ENCODE results near the gene PLEKHG3.
A peak's percentile ranks its signal among the peaks of the same experiment; 100 is the strongest.

Gene PLEKHG3

DNA sequence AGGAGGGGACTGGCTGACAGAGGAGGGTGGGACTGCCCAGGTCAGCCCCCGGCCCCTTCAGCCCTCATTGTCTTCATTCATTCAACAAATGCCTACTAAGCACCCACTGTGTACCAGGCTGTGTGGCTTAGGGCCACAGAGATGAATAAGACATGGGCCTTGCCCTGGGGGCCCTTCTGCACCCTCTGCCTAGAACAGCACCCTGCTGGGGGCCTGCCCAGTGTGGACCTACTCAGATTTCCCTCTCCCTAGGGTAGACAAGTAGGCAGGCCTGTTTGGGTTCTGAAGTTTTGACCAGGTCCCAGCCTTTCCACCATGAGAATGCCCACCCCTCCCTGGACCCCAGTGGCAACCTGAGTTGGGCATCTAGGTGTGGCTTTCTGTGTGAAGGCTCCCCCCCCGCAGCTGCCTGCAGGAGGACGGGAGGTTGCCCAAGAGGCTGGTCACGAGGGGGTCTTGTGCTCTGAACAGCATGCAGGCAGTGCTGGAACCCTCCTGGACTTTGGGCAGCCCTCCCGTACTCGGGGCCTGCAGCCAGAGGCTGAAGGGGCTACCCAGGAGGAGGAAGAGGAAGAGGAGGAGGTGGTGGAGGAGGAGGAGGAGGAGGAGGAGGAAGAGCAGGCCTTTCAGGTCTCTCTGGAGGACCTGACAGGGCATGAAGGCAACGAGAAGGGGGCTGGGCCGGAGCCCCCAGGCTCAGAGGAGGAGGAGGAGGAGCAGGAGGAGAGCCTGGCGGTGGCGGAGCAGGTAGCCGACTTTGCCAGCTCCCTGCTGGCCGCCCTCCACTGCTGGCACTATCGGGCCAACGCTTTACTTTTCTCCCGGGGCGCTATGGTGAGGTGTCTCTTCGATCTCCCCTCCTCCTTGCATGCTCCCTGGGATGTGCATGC lies 33.4 kb downstream of the PLEKHG3 start:
- H3K27ac ChIP-seq = peak overlapping the region; percentile 13
- DNase-seq (ENCODE audit: low read depth, low spot score) = no peak

DNA sequence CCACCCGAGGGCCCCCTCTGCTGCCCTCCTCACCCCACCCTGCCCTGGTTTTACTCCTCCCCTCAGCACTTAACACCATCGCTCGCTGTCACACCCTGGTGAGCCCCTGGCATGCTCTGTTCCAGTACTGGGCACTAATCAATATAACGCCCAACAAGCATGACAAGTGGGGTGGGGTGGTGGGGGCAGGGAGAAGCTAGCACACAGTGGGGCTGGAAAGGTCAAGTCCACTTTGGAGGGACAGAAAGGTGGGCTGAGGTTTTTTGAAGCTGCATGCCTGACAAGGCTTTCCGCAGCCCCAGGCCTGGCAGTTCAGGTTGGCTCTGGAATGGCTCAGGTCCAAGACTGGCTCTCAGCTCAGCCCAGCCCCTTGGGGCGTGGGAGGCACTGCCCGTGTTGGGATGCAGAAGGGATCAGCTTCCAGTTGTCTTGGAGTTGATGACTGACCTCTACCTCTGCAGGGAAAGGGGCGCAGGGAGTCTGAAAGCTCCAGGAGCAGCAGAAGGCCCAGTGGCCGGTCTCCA lies 34.1 kb downstream of the PLEKHG3 start:
- H3K27ac ChIP-seq = no peak overlapping the region
- no peak for DNase-seq (ENCODE audit: low read depth, low spot score)

DNA sequence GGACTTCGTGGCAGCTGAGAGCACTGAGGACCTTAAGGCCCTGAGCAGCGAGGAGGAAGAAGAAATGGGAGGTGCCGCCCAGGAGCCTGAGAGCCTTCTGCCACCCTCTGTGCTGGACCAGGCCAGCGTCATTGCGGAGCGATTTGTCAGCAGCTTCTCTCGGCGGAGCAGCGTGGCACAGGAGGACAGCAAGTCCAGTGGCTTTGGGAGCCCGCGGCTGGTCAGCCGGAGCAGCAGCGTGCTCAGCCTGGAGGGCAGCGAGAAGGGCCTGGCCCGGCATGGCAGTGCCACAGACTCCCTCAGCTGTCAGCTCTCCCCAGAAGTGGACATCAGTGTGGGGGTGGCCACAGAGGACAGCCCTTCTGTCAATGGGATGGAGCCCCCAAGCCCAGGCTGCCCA lies 37.0 kb downstream of the PLEKHG3 start:
- DNase-seq (ENCODE audit: low read depth, low spot score) = no peak
- H3K27ac ChIP-seq = no peak overlapping the region

DNA sequence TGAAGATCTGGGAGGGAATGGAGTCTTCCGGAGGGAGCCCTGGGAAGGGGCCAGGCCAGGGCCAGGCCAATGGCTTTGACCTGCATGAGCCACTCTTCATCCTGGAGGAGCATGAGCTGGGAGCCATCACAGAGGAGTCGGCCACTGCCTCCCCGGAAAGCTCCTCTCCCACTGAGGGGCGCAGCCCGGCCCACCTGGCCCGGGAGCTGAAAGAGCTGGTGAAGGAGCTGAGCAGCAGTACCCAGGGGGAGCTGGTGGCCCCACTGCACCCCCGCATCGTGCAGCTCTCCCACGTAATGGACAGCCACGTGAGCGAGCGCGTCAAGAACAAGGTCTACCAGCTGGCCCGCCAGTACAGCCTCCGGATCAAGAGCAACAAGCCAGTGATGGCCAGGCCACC lies 37.7 kb downstream of the PLEKHG3 start:
- DNase-seq (ENCODE audit: low read depth, low spot score) = no peak
- no peak overlapping the region for H3K27ac ChIP-seq

DNA sequence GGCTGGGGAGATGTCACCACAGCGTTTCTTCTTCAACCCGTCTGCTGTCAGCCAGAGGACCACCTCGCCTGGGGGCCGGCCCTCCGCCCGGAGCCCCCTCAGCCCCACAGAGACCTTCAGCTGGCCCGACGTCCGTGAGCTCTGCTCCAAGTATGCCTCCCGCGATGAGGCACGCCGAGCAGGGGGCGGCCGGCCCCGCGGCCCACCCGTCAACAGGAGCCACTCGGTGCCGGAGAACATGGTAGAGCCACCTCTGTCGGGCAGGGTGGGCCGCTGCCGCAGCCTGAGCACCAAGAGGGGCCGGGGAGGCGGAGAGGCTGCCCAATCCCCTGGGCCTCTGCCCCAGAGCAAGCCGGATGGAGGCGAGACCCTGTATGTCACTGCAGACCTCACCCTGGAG lies 38.8 kb downstream of the PLEKHG3 start:
- H3K27ac ChIP-seq = no peak overlapping the region
- DNase-seq (ENCODE audit: low read depth, low spot score) = no peak

DNA sequence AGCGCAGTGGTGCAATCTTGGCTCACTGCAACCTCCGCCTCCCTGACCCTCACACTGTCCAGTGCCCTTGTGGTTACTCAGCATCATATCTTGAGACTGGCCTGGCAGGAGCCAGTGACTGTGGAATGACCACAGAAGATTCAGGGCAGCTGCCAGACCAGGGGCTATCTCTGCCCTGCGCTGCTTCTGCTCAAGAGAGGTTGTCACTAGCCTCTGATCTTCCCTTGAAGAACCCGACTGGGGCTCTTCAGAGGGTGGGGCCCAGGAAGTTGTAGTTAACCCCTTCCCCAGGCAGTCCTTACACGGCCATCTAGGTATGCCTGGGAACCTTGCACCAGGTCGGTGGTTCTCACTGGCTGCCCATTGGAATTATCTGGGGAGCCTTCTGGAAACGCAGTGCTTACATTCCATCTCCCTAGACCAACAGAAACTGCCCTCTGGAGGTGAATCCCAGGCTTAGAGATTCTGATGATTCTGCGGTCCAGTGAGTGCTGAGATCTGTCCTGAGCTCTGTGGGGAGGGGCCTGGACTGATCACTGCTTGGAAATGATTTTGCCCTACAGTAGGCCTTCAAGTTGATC lies 41.4 kb downstream of the PLEKHG3 start:
- no peak for DNase-seq (ENCODE audit: low read depth, low spot score)
- no peak overlapping the region for H3K27ac ChIP-seq

DNA sequence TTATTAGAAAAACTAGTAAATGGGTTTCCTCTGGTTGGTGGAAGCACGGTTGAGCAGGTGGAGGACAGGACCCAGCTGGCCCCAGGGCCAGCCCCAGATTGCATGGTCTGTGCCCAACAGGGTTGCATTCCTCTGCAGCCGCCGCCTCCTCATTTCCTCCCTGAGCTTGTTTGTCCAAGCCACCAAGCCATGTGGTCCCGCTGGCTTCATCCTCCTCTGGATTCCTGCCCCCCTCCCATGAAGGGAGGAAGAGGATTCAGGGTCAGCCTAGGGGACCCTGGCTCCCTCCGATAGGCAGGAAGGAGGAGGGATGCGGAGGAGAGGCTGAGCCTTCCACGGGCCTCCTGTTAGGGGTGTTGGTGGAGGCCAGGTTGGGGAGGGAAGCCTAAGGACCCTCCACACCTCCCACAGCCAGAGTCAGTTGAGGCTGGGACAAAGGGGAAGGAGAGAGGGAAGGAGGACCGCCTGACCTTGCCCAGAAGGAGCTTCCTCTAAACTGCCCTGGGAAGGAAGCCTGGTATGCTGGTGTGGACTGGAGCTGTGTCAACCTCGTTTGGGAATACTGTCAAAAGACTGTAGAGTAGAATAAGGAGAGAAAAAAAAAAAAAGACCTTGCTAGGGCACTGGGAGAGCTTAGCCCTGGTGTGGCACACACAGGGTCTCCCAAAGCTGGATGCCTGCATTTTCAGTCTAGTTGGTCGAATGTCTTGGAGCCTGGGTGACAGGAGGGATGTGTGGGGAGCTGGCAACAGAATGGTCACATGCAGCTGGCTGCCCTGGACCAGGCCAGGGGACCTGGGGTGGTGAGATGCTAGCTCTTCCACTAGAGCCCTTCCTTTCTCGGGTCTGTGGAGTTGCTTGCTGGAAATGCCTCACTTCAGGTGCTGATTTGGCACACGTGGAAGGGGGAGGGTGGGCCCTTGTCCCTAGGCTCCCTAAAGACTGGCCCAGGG lies 42.4 kb downstream of the PLEKHG3 start:
- DNase-seq (ENCODE audit: low read depth, low spot score) = no peak
- H3K27ac ChIP-seq = no peak overlapping the region

DNA sequence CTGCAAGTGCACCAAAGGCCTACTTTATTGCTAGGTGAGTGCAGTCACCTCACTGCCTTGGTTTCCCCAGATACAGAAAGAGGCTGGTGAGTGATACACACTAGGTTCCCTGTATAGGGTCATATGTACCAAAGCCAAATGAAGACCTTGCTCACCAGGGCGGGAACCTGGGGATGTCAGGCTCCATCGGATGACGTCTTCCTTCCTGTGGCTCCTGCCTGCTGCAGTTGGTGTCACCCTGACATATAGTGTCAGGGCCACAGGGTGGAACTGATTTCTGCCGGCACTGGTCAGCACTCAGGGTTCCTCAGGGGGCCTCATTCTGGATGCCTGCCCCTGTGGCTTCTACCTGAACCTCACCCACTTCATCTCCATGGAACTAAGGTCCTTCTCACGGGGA lies 43.1 kb downstream of the PLEKHG3 start:
- DNase-seq (ENCODE audit: low read depth, low spot score) = no peak
- no peak overlapping the region for H3K27ac ChIP-seq

DNA sequence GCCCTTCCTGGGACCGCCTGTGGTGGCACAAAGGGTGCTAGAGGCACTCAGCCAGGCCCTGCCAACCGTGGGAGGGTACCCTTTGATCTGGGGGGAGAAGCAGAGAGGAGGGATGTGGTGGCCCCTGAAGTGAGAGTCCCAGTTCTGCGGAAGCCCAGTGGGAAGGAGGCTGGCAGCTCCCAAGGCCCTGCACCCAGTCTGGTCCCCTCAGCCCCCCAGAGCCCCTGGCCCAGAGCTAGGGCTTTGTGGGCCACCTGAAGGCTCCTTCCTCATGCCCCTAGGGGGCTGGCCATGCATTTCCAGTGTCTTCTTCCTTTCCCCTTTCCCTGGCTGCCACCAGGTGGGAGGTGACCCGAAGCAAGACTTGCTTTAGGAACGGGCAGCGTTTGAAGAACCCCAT lies 44.3 kb downstream of the PLEKHG3 start:
- H3K27ac ChIP-seq = no peak overlapping the region
- DNase-seq (ENCODE audit: low read depth, low spot score) = no peak

DNA sequence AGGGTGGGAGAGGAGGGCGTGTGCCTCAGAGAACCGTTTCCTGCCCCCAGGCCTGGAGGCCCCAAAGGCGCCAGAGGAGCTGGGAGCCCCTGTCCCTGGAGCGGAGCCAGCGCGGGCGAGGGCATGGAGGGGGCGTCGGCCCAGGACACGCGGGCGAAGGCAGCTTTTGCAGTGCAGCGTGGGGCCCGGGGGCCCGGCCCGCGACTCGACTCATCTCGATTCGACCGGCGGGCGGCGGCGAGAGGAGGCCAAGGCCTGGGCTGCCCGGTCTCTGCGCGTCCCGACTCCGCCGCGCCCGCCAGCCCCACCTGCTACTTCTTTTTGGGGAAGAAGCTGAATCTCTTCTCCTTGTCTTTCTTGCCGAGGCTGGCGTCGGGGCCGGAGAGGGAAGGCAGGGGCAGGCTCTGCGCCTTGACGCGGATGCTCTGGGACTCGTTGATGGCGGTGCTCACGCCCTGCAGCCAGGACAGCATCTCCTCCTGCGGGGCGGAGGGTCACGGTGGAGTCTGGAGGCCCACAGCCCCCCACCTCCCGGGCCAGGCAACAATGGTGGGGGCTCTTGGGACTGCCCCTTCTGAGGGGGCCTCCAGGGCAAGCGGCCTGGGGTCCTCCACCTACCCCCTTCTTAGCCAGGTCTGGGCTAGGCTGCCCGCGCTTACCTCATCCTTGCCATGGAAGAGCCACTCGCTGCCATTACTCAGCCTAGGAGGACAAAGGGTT lies 44.9 kb downstream of the PLEKHG3 start:
- no peak overlapping the region for H3K27ac ChIP-seq
- DNase-seq (ENCODE audit: low read depth, low spot score) = no peak

DNA sequence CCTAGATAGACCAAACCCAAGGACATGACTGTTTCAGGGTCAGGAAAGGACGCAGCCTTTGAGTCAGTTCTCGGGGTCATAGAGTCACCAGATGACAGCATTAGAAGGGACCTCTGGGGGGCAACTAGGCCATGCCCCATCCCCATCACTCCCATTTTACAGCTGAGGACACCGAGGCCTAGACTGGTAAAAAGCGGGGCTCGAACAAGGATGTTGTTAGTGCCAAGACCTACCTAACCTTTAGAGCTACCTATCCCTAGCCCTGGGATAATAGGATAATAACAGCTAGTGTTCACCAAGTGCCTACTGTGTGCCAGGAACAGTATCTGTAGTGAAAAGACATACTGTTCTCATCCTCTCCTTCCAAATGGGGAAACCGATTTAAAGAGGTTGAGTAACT lies 48.7 kb downstream of the PLEKHG3 start:
- no peak overlapping the region for H3K27ac ChIP-seq
- no peak for DNase-seq (ENCODE audit: low read depth, low spot score)

DNA sequence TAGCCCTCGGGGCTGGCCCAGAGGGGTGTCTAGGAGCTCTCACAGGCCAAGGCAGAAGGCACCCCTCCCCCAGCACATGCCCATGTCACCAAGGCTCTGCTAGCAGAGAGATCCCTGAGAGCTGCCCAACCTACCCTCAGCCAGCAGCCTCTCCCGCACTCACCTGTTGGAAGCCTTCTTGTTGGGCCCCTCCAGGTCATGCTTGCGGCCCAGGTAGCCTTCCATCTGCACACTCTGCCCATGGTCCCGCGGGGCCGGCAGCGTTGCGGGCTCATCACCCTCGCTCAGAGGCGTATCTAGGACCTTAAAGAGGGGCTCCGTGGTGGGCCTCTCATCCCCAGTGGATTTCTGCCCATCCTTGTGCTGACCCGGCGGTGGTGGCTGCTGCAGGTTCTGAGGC lies 49.1 kb downstream of the PLEKHG3 start:
- H3K27ac ChIP-seq = no peak overlapping the region
- DNase-seq (ENCODE audit: low read depth, low spot score) = no peak

DNA sequence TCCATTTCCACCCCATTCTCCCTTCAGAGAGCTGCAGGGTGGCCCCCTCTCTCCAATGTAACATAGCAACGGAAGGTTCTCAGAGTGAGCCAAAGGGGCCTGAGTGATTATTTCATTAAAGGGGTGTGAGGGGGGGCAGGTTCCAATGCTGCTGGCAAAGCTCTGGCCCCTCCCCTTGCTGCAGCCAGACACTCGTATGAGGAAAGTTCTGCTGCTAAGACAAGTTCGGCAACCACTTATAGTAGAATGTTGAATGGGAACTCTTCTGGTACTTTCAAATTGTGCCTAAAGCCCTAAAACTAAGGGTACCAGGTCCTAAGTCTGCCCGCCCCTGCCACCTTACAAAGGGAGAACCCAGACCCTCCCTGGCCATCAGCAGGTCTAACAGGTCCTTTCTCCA lies 49.8 kb downstream of the PLEKHG3 start:
- no peak overlapping the region for H3K27ac ChIP-seq
- DNase-seq (ENCODE audit: low read depth, low spot score) = no peak

DNA sequence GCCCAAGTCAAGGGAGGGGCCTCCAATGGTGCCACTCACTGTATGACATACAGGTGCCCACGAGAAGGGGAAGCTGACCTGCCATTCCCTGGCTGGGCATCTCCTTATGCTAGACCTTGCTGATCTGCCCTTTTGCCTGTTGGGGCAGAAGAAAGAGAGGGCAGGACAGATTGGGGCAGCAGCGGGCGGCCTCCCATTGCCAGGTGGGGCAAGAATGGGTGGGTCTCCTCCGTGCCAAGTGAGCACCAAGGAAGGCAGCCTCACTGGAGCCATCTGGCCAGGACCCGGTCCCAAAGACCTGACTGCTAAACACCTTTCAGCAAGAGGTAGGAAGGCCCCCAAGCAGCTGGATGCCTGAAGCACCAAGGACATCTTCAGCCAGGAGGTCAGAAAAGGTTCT lies 50.5 kb downstream of the PLEKHG3 start:
- H3K27ac ChIP-seq = peak overlapping the region; percentile 94
- no peak for DNase-seq (ENCODE audit: low read depth, low spot score)

DNA sequence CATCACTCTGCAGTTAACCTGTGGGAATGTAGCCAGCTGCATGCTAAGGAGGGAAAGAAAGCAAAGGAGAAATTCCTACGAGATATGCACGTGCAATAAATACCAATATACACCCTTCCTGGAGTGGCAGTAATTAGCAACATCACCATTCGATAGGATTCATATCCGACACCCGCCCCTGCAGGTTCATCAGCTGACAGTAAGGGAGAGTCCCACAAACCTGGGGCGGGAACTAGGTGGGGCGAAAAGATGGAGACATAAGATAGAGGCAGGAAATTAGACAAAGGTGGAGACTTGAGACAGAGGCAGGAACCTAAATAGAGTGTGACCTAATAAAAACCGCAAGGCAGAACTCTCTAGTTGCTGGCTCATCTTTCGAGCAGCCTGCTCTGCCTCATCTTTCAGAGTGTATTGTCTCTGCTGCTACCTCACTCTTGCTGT lies 51.6 kb downstream of the PLEKHG3 start:
- peak overlapping the region; percentile 94 for H3K27ac ChIP-seq
- peak; percentile 96 for DNase-seq (ENCODE audit: low read depth, low spot score)

DNA sequence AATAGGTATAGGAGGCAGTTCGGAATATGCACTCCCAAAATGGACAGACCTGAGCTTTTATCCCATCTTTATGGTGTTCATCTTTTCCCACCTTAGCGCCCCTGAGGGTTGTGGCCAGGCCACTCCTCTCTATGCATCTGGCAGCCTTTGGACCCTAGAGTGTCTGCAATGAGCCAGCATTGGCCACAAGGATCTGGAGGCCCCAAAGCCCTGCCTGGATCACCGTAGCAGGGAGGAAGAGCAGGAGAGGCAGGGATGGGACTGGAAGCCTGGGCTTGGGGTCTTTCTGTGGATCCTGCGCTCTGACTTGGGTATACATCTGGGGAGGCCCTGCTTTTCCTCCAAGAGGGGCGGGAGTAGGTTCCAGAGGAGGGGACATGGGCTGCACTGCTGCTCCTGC lies 52.5 kb downstream of the PLEKHG3 start:
- peak overlapping the region; percentile 94 for H3K27ac ChIP-seq
- no peak for DNase-seq (ENCODE audit: low read depth, low spot score)

DNA sequence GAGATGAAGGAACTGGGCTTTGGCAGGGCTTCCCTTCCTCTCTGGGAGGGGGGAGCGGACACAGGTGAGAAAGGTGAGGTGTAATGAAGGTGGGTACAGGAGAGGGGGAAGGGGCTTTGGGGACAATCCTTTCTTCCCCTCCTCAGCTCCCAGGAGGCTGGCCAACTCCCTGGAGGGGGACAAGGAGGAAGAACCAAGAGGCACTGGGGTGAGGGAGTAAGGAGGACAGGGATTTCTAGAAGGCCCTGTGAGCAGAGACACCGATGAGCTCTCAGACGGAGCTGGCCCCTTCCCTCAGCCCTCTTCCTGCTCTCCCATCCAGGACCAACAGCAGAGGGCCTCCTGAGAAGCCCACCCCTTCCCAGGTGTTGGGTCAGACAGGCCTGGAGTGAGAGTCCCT lies 53.4 kb downstream of the PLEKHG3 start:
- H3K27ac ChIP-seq = peak overlapping the region; percentile 94
- no peak for DNase-seq (ENCODE audit: low read depth, low spot score)

DNA sequence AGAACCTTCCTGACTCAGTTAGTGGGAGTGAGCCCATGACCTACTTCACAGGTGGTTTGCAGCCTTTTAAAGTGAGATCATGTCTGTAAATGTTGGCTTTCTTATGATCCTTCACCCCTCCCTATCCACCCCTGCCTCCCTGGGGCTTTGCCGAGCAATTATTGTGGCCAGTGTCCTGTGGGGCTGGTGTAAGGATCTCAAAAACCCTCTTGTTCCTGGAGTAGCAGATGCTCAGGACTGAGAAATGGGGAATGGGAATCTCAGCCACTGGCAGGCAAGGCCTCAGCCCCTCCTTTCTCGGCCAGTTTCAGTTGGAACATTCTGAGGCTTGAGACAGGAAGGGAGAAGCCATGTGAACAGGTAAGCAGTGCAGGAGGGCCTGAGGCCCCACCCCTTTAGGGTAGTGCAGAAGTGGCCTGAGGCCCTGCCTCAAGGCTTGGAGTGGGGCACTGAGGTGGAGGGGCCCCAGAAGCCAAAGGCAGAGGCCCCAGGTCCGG lies 53.8 kb downstream of the PLEKHG3 start:
- H3K27ac ChIP-seq = peak overlapping the region; percentile 94
- DNase-seq (ENCODE audit: low read depth, low spot score) = peak; percentile 89

DNA sequence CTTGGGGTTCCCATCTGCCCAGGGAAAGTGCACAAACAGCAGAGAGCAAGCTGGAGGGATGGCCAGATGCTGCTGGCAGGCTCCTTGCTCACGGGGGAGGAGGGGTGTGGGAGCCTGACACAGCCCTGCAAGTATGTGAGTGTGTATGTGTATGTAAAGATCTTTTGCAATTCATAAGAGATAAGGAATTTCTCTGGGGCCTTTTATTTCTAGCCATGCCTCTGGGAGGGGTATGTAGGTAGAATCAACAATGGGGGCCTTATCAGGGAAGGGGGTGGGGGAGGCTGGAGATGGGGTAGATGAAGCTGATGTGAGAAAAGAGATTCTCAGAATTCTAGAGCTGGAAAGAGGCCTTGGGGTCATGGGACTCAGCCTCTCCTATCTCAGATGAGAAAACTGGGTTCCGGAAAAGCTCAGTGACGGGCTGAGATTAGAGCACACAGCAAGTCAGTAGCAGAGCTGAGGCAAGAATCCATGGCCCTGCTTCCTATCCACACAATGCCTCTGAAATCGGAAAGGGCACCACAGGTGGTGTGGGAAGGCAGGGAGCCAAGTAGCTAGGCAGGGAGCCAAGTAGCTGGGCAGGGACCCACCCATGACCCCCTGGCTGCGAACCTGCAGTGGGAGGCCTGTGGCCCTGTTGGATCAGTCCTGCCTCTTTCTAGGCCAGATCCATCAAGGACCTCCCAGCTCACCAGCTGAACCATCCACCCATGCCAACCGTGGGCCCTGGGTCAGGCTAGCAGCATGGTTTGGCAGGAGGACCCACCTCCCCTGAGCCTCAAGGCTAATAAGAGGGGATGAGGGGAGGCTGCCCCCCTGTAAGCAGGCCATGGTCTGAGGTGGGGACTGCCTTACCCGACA lies 54.7 kb downstream of the PLEKHG3 start:
- H3K27ac ChIP-seq = peak overlapping the region; percentile 94
- DNase-seq (ENCODE audit: low read depth, low spot score) = peak; percentile 90

Measured in epithelial cell of prostate (primary cell).